Astrocyte of the cerebellum (primary cell): ENCODE data around the gene NTF4.
A peak's percentile ranks its signal among the peaks of the same experiment; 100 is the strongest.
"Not testable (repeated sequence)": the region's sequence is repeated elsewhere in the genome, so short reads cannot be mapped to it uniquely, and the experiment has no call there.

Source experiments
- DNase-seq: peaks from one replicate; pipeline ENCODE4 v3.0.0-alpha.2; 2011; ENCODE audit warnings: low read depth
- H3K4me3 ChIP-seq: 2 replicates; pipeline ENCODE4 v1.5.1; 2011; ENCODE audit warnings: mild to moderate bottlenecking, low read depth, low read length, moderate library complexity
- CTCF ChIP-seq: IDR thresholded peaks from 2 replicates; pipeline ENCODE4 v1.5.1; 2012; ENCODE audit warnings: low read length, low read depth, moderate library complexity, mild to moderate bottlenecking; ENCODE audit errors: missing control alignments
- in situ Hi-C: cut with HindIII; loops from 2 replicates; pipeline ENCODE4 v1.10.0; 2017; ENCODE audit warnings: low sequenced_read_pairs

Gene NTF4

DNA sequence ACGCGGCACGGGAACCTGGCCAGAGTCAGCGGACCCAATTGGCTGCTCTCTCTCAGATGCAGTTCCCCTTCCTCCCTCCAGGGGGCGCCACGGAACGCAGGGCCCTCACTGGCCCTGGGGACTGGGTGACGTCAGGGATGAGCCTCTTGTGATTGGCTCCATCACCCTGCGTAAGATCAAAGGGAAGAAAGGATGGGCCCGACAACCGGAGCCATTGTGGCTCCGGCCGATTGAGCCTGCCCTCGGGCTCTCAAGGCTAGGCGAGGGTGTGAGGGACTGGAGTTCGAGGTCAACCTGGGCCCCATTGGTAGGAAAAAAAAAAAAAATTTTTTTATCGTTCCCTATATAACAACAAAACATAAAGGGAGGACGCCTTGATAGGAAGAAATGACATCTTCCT, 27.8 kb downstream of the NTF4 start, which contains the start of gene CGB1:
CGB1 (minus strand) TSS at position 81 of the 400 bp plus-strand sequence. CDS start 184 bp downstream, outside the sequence.
- TF ChIP-seq CTCF: peak; percentile 44
- DNase-seq, in situ Hi-C loops, H3K4me3 ChIP-seq: not testable (repeated sequence)

GRCh38 chr19:49031642-49032301, 32.8 kb downstream of the NTF4 start, which contains the start of gene CGB2:
Gene CGB2, plus strand, starts transcription at chr19:49031890. Its CDS starts 206 bp downstream, at chr19:49032096.
- in situ Hi-C loops, H3K4me3 ChIP-seq, DNase-seq: not testable (repeated sequence)
- peak; percentile 31 for TF ChIP-seq CTCF

DNA sequence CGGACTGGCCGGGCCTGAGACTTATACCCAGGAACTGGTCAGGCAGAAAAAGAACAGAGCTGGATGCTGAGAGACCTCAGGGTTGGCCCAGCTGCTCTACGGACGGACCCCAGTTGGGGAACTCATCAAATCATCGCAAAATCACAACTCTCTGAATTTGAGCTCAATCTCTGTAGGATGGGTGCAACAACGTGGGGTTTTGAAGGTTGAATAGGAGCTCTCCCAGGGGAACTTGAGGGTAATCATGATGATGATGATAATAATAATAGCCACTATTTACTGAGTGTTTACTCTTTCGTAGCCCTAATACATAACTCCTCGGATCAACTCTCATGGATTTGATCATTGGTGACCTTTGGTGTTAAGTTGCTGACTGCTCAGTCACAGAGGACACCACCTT, 34.3 kb downstream of the NTF4 start:
- H3K4me3 ChIP-seq, in situ Hi-C loops, DNase-seq: not testable (repeated sequence)

DNA sequence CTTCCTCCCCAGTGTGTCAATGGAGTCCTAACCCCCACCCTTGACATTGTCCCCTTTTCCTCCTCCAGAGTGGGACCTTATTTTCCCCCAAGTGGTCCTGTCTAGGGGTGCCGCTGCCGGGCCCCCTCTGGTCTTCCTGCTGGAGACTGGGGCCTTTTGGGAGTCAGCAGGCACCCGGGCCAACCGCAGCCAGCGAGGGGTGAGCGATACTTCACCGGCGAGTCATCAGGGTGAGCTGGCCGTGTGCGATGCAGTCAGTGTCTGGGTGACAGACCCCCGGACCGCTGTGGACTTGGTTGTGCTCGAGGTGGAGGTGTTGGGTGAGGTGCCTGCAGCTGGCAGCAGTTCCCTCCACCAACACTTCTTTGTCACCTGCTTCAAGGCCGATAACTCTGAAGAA, 34.9 kb downstream of the NTF4 start:
- DNase-seq, in situ Hi-C loops, H3K4me3 ChIP-seq: not testable (repeated sequence)

- DNase-seq, H3K4me3 ChIP-seq, in situ Hi-C loops: not testable (repeated sequence)
These were observed 35.9 kb downstream of the NTF4 start for GRCh38 chr19:49028686-49029085.

DNA sequence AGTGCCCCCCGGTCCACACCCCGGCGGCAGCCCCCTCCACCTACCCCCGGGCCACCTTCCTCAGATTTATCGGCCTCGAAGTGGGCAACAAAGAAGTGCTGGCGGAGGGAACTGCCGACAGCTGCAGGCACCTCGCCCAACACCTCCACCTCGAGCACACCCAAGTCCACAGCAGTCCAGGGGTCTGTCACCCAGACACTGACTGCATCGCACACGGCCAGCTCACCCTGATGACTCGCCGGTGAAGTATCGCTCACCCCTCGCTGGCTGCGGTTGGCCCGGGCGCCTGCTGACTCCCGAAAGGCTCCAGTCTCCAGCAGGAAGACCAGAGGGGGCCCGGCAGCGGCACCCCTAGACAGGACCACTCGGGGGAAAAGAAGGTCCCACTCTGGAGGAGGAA, 39.0 kb downstream of the NTF4 start:
- in situ Hi-C loops, DNase-seq, H3K4me3 ChIP-seq: not testable (repeated sequence)

GRCh38 chr19:49025088-49025487, 39.5 kb downstream of the NTF4 start:
- in situ Hi-C loops, DNase-seq, H3K4me3 ChIP-seq: not testable (repeated sequence)

DNA sequence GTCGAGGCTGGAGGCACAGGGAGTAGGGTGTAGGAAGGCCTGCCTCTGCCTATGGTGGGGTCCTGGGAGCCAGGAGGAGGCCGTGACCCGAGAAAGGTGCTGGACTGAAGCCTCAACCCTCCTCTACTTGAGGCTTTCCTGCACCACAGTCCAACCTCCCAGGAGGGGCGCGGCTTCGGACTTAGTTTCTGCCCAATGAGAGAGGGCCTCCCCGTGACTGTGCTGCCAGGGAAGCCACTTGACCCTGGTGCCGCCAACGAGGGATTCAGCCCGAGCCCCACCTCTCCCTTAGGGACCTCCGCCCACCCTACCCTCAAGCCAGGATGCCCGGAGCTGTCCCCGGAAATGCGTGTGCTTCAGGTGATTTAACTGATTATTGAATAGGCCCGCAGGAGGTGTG, 40.4 kb downstream of the NTF4 start, which contains the start of gene CGB3:
CGB3 (minus strand) TSS at position 101 of the 400 bp plus-strand sequence. CDS start 362 bp downstream, outside the sequence.
- DNase-seq, in situ Hi-C loops: not testable (repeated sequence)

GRCh38 chr19:49022116-49022515, 42.5 kb downstream of the NTF4 start:
- no peak for DNase-seq
- H3K4me3 ChIP-seq: no peak overlapping the region
- no peak for TF ChIP-seq CTCF
- in situ Hi-C loops: no loop called here

More for the DNA sequence above, 40.4 kb downstream of the NTF4 start, which contains the start of gene CGB3:
- not testable (repeated sequence) for H3K4me3 ChIP-seq
